ENCODE data around the gene KCNIP4.

Gene KCNIP4

GRCh38 chr4:20954541-20954940, 994.0 kb downstream of the KCNIP4 start:
- TF ChIP-seq CTCF (conservative IDR thresholded peaks at IDR 0.05; ENCODE audit: low read depth, low read length) = no peak
- no peak overlapping the region for H3K4me3 ChIP-seq (ENCODE audit: low read length)
- DNase-seq (ENCODE audit: low read depth) = no peak

- no peak for DNase-seq (ENCODE audit: low read depth)
- TF ChIP-seq CTCF (conservative IDR thresholded peaks at IDR 0.05; ENCODE audit: low read depth, low read length) = no peak
- no peak overlapping the region for H3K4me3 ChIP-seq (ENCODE audit: low read length)
Observed at GRCh38 chr4:20944961-20945360, 1003.6 kb downstream of the KCNIP4 start.

GRCh38 chr4:20944451-20944850, 1004.1 kb downstream of the KCNIP4 start:
- TF ChIP-seq CTCF (conservative IDR thresholded peaks at IDR 0.05; ENCODE audit: low read depth, low read length) = no peak
- no peak for DNase-seq (ENCODE audit: low read depth)
- no peak overlapping the region for H3K4me3 ChIP-seq (ENCODE audit: low read length)

GRCh38 chr4:20938204-20938603, 1010.4 kb downstream of the KCNIP4 start:
- no peak for TF ChIP-seq CTCF (conservative IDR thresholded peaks at IDR 0.05; ENCODE audit: low read depth, low read length)
- H3K4me3 ChIP-seq (ENCODE audit: low read length) = no peak overlapping the region
- DNase-seq (ENCODE audit: low read depth) = no peak

GRCh38 chr4:20926529-20926928, 1022.0 kb downstream of the KCNIP4 start:
- DNase-seq (ENCODE audit: low read depth) = no peak
- TF ChIP-seq CTCF (conservative IDR thresholded peaks at IDR 0.05; ENCODE audit: low read depth, low read length) = no peak
- no peak overlapping the region for H3K4me3 ChIP-seq (ENCODE audit: low read length)

GRCh38 chr4:20925176-20925575, 1023.4 kb downstream of the KCNIP4 start:
- no peak for DNase-seq (ENCODE audit: low read depth)
- TF ChIP-seq CTCF (conservative IDR thresholded peaks at IDR 0.05; ENCODE audit: low read depth, low read length) = no peak
- no peak overlapping the region for H3K4me3 ChIP-seq (ENCODE audit: low read length)

GRCh38 chr4:20922962-20923361, 1025.6 kb downstream of the KCNIP4 start:
- DNase-seq (ENCODE audit: low read depth) = no peak
- no peak for TF ChIP-seq CTCF (conservative IDR thresholded peaks at IDR 0.05; ENCODE audit: low read depth, low read length)
- no peak overlapping the region for H3K4me3 ChIP-seq (ENCODE audit: low read length)

Measured in retinal pigment epithelial cell (primary cell).